ENCODE data around the gene RTCB. TPM values are rescaled to one million over a fixed set of nuclear protein-coding genes. Genes with fewer than 3 reads are reported as not detected.

Gene RTCB
- total RNA-seq, 3 donors from 2014 or later: 120 to 131 (median 124) TPM

DNA sequence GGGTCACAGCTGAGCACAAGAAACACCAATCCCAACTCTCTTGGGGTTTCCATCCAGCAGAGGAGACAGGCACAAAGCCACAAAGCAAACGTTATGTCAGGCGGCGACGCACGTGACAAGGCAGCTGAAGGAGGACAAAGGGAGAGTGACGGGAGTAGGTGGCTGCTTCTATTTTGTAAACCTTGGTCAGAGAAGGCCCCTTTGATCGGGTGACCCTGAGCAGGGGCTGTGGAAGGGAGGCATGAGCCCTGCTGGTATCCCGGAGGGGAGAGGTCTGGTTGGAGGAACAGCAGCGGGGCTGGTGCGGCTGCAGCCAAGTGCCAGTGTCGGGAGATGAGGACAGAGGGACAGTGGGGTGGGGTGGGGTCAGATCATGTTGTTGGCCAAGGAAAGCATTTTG lies 71.6 kb downstream of the RTCB start:
- peaks cover 52% of the 10 kb centered on the region for H3K27me3 Mint-ChIP-seq (ENCODE audit: low read depth)

DNA sequence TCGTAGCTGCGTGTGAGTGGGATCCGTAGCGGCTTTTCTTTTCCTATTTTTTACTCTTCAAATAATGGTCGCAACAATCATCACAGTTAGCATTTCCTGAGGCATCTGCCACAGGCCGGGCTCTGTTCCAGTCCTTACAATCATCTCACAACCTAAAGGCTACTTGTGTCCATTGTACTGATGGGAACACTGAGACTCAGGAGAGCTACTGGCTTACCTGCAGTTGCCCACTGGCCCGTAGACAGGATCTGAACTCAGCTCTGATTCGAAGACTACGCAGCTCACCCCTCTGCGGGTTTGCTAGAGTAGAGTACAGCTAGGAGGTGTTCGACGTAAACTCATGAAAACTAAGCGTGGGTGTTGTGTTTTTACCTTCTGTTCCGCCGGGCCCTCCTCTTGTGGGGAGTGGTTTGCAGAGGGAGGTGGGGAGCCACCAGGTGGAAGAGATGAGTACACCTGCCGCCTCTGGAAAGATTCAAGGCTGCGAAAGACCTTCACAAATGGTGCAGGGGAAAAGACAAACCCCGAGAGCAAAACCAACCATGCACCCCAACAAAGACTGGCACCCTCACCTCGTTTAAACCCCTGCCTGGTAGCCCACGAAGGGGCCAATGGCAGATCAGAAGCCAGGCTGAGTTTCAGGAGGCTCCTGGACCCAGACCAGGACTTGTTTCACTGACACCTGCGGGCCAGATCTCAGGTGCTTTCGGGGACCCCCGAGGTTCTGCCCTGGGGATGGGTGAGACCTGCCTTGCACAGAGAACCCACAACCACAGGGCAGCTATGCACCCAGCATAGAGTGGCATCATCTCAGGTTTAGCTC lies 72.6 kb downstream of the RTCB start:
- DNase-seq (no peak), ATAC-seq (no peak)
- Mint-ChIP-seq H3K9me3 (no peaks in the 10 kb centered on the region), H3K27me3 (ENCODE audit: low read depth) (peaks cover 51% of the 10 kb centered on the region), H3K36me3 (ENCODE audit: insufficient read depth) (no peaks in the 10 kb centered on the region), H3K4me1 (ENCODE audit: low read depth) (no peaks in the 10 kb centered on the region), H3K4me3 (no peak overlapping the region)

More for the DNA sequence above, 71.6 kb downstream of the RTCB start:
- DNase-seq (no peak), ATAC-seq (no peak)
- Mint-ChIP-seq H3K4me3 (no peak overlapping the region), H3K4me1 (ENCODE audit: low read depth) (no peaks in the 10 kb centered on the region), H3K9me3 (no peaks in the 10 kb centered on the region), H3K36me3 (ENCODE audit: insufficient read depth) (no peaks in the 10 kb centered on the region)

DNA sequence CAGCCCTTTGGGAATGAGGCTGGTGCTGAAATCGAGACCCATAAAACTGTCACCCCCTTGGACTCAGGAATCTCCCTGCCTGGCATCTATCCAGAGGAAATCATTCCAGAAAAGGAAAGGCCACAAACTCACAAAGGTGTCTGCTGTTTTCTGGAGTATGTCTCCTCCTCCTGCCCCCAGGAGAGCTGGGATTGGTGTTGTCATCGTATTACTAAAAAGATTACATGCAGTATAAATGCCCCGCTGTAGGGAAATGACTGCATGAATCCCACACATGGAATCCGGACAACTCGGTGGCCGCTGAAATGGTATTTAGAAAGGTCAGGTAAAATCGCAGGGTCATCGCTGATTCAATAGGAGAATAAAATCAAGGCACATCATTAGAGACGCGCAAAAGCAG lies 73.3 kb downstream of the RTCB start:
- Mint-ChIP-seq H3K36me3 (ENCODE audit: insufficient read depth) (no peaks in the 10 kb centered on the region), H3K4me1 (ENCODE audit: low read depth) (no peaks in the 10 kb centered on the region), H3K27me3 (ENCODE audit: low read depth) (peaks cover 57% of the 10 kb centered on the region), H3K4me3 (no peak overlapping the region), H3K9me3 (no peaks in the 10 kb centered on the region)
- DNase-seq: no peak
- no peak for ATAC-seq

Other genes with a start within 250 kb of the RTCB start
- gene RFPL2, start 207.2 kb downstream of the RTCB start, total RNA-seq: not detected
- gene SLC5A4, start 156.9 kb downstream of the RTCB start, total RNA-seq: not detected
- not detected for gene RFPL3, start 54.4 kb downstream of the RTCB start, total RNA-seq
- gene BPIFC, start 52.2 kb upstream of the RTCB start, total RNA-seq: not detected
- 10 to 100 TPM; 69.4 to 78.2 (median 77.4) TPM for gene FBXO7, start 62.6 kb upstream of the RTCB start, total RNA-seq

All from activated T-cell treated with anti-CD3 and anti-CD28 coated beads, Interleukin-2, amount 50 U/mL, for 4 hours (primary cell).